Stimulated activated CD4-positive, alpha-beta T cell treated with anti-CD3 and anti-CD28 coated beads, TNF-alpha, amount 100 ng/mL, for 4 hours (primary cell): ENCODE results near the gene CCDC73.
A peak's percentile ranks its signal among the peaks of the same experiment; 100 is the strongest.

Experiments
- DNase-seq, 3 experiments: peaks; one replicate each; pipeline ENCODE4 v3.0.0-alpha.2; 2020; ENCODE audit warnings: low read depth in 3 of 3

Gene CCDC73

DNA sequence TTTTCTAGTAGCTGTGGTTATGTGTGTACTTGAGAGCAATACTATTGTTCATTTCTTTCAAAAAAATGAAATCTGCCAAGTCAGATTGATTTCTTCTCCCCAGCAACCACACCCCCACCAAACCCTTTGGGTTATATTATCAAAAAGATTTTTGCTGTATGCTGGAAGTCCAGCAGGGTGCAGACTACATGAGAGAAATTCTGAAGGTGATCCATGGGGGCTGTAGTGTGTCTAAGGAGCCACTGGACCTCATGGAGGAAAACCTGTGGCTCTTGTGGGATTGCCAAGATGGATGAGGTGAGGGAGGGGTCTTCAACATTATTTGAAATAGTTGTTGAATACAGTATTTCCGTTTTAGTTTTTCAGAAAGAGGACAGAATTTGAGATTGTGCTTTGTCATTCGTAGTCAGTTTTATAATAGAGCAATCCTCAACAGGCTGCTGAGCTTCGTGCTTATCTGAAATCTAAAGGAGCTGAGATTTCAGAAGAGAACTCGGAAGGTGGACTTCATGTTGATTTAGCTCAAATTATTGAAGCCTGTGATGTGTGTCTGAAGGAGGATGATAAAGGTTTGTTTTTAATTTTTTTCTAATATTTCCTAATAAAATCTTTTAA lies 207.8 kb downstream of the CCDC73 start:
- no peak for DNase-seq

GRCh38 chr11:32584921-32585320 lies 209.5 kb downstream of the CCDC73 start:
- no peak for DNase-seq

GRCh38 chr11:32583459-32584271 lies 210.8 kb downstream of the CCDC73 start, which contains the start of gene EIF3M:
Gene EIF3M, plus strand, starts transcription at chr11:32583831. Its CDS starts 57 bp downstream, at chr11:32583888.
- peak; percentile 86 to 93 (median 89) for DNase-seq

- DNase-seq, result no peak
Measured at GRCh38 chr11:32581556-32581955, 212.9 kb downstream of the CCDC73 start.

GRCh38 chr11:32580967-32581366 lies 213.5 kb downstream of the CCDC73 start:
- DNase-seq, result no peak

DNA sequence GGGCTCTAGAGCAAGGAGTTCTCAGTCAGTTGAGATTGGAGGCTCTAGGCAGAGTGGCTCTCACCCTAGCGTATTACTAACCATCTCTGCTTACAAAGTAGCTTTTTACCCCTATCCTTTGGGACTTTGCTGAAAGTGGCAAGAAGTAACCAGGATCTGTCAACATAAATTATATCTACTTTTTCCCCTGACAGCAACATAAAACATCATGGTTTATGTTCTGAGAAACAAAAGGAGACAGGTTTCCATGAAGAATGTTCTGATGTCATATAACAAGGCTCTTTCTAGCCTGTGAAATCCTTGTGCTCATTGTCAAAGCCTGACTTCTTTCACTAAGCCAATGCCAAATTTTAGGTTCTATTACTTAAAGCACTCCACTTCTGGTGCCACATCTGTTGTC lies 218.0 kb downstream of the CCDC73 start:
- no peak for DNase-seq

DNA sequence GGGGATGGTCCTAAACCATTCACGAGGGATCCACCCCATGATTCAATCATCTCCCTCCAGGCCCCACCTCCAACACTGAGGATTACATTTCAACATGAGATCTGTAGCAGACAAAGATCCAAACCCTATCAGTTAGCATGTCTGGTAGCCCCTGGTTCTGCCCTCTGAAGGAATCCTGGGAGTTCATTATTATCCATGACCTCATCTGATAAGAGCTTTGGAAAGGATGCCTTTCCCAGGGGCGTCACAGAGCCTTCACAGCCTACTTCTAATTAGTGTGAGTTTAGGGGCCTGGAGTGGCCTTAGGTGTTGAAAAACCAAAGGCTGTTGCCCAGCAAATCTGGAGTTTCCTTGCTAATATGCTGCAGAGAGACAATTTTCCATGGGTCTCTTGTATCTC lies 219.4 kb downstream of the CCDC73 start:
- DNase-seq, result no peak

DNA sequence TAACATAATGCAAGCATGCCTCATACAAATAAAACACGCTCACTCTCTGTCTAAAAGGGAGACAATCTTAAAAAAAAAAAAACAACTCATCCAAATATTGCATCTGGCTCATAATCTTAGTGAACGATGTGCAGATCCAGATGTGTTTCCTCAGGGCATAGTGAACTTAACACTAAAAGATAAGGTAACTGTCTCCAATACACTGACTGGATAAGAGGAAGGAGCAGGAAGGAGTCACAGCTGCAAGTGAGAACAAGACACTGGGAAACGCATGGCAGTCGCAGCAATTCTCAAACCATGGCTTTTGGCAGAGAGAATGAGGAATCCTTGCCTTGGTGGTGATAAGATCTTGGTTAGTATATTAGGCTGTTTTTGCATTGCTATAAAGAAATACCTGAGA lies 220.0 kb downstream of the CCDC73 start:
- DNase-seq, result no peak

DNA sequence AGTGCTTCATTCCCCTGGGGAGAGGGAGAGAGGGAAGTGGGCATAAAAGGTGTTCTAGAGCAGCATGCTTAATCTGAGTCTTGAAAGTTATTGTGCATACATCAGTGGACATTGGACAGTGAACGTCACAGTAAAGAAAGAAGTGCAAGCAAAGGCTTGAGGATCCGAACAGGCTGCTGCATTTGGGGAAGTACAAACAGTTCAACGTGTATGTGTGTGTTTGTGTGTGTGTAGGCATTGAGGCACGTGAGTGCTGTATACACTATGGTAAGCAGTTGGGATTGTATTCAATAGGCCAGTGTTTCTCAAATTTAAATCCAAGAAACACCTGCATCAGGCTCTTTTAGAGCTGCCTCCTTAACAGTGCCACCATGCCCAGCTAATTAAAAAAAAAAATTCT lies 221.2 kb downstream of the CCDC73 start:
- no peak for DNase-seq

- DNase-seq, result no peak
Measured at GRCh38 chr11:32571039-32571438, 223.4 kb downstream of the CCDC73 start.

DNA sequence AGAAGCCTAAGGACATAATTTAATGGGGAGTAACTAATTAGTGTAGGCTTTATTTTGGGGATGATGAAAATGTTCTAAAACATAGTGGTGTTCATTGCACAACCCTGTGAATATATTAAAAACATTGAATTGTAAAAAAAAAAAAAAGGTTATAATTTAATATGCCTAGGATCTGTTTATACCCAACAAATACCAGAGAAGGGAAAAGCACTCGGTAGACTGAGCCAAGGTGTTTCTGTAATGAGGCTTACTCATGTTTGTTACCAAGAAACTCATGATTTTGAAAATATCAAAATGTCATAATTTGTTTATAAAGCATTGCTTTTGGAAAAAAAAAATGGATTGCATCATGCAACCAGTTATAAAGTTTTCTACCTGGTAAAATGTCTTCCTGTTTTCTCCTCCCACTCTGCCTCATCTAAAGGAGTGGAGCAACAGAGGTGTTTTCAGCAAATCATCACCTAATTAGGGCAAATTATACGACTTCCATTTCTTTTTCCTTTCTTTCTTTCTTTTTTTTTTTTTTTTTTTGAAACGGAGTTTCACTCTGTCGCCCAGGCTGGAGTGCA lies 225.1 kb downstream of the CCDC73 start:
- DNase-seq, result no peak

DNA sequence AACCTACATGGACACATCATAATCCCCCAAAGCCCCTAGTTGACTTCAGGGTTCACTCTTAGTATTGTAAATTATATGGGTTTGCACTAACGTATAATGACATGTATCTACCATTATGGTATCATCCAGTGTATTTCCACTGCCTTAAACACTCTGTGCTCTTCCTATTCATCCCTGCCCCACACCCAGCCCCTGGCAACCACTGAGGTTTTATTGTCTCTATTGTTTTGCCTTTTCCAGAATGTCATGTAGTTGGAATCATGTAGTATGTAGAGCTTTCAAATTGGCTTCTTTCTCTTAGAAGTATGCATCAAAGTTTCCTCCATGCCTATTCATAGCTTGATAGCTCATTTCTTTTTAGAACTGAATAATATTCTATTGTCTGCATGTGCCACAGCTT lies 227.3 kb downstream of the CCDC73 start:
- DNase-seq, result no peak

GRCh38 chr11:32566517-32566916 lies 227.9 kb downstream of the CCDC73 start:
- DNase-seq, result no peak

DNA sequence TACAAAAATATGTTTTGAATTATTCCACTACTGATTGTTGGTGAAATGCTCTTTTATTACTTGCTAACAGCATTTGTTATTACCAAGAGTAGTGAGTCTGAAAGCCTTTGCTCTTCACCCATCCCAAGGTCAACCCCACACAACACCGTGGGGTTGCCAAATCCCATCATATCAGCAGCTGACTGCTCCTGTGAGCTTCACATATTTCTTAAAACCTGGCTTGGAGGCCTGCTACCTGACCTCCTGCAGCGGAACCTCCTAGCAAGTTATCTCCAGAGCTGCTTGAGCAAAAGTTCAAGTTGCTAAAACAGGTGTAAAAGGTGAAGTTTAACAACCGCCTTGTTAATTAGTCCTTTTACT lies 230.9 kb downstream of the CCDC73 start:
- no peak for DNase-seq

DNA sequence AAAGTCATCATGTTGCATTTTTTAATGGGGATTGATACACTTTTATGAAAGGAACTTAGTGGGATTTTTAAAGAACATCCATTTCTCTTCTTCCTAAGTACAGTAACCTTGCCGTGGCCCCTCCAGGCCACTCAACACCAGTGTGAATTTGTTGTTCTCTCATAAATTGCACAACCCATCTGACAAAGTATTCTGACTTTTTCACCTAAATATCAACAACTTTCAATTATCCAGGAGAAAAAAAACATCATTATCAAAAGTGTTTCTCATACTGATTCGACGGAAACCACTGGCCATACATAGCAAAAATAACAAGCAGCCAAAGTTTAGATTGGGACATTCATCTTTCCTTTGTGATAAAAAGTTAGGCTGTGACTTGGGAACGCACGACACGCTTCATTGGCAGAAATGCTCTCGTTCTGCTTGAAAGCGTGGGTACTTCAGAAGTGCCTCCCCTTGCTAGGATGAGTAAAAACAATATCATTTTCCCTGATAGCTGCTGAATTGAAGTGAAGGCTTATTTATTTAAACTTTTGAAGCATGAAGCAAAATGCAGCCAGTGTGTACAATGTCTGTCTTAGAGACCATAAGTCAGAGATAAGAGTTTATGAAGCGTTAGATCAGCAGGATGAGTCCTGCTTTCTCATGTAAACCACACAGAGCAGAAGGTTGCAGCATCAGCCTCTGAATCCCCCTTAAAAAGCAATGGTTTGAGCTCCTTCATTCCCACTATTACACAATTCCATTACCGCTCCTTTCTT lies 231.4 kb downstream of the CCDC73 start:
- DNase-seq, result no peak

- no peak for DNase-seq
Measured at GRCh38 chr11:32561835-32562234, 232.6 kb downstream of the CCDC73 start.

GRCh38 chr11:32555895-32556294 lies 238.6 kb downstream of the CCDC73 start:
- DNase-seq, result no peak

- no peak for DNase-seq
Measured at GRCh38 chr11:32555091-32555490, 239.4 kb downstream of the CCDC73 start.
